Transverse colon (tissue), 4 donors: ENCODE measurements around the gene CCDC159. TPM values are rescaled to one million over a fixed set of nuclear protein-coding genes. Genes with fewer than 3 reads are reported as not detected.
"Not testable (repeated sequence)": the region's sequence is repeated elsewhere in the genome, so short reads cannot be mapped to it uniquely, and the experiment has no call there.

ENCODE experiments used
- DNase-seq: peaks from one replicate; pipeline ENCODE4 v3.0.0-alpha.2; 2019
- H3K27ac ChIP-seq, 4 donors: fragments of 200-600 bp; sonication (generic); 2 replicates each; pipeline ENCODE4 v1.5.1; 2016 to 2018; ENCODE audit warnings: inconsistent platforms in 4 of 4
- H3K27me3 ChIP-seq: fragments of 200-600 bp; sonication (generic); 2 replicates; pipeline ENCODE4 v1.5.1; 2017; ENCODE audit warnings: inconsistent platforms
- H3K36me3 ChIP-seq, 4 donors: fragments of 200-600 bp; sonication (generic); 2 replicates each; pipeline ENCODE4 v1.5.1; 2017 to 2019; ENCODE audit warnings: inconsistent platforms in 4 of 4
- H3K4me1 ChIP-seq, 4 donors: fragments of 200-600 bp; sonication (generic); 2 replicates each; pipeline ENCODE4 v1.5.1; 2017 to 2020; ENCODE audit warnings: inconsistent platforms in 4 of 4
- H3K4me3 ChIP-seq, 4 donors: fragments of 200-600 bp; sonication (generic); 1 replicate in 1 of 4; 2 replicates in 3 of 4; pipeline versions ENCODE4 v1.5.1 to v1.6.1; 2017 to 2019; ENCODE audit warnings: inconsistent platforms in 4 of 4
- H3K9me3 ChIP-seq, 2 donors: fragments of 200-600 bp; sonication (generic); 2 replicates each; pipeline ENCODE4 v1.5.1; 2017 to 2019; ENCODE audit warnings: inconsistent platforms in 2 of 2
- EP300 ChIP-seq: sonication (generic); formaldehyde crosslinking; IDR thresholded peaks from one replicate; pipeline ENCODE4 v1.6.1; 2017; ENCODE audit warnings: antibody characterized with exemption, low read depth
- POLR2A ChIP-seq: fragments of 450-650 bp; IDR thresholded peaks from one replicate; pipeline ENCODE4 v1.6.1; 2016; ENCODE audit warnings: antibody characterized with exemption, mild to moderate bottlenecking, moderate library complexity
- POLR2AphosphoS5 ChIP-seq, 3 donors: sonication (generic); formaldehyde crosslinking; IDR thresholded peaks; one replicate each; pipeline ENCODE4 v1.6.1; 2016; ENCODE audit warnings: antibody characterized with exemption in 3 of 3
- WGBS, 2 donors: methylation state at CpG; one replicate each; pipeline ENCODE4 v1.1.5; 2018; ENCODE audit warnings: low coverage in 1 of 2; 5-methylcytosine and 5-hydroxymethylcytosine counted together
- in situ Hi-C, 4 donors: fragments of 200-750 bp; cut with MboI; loops; one replicate each; pipeline versions ENCODE4 v1.15.0 to v1.15.1; 2017; ENCODE audit warnings: low sequenced_read_pairs in 3 of 4, low pct_ligation_motif_present in 1 of 4, low pct_unique_long_range_greater_than_20kb in 1 of 4
- intact Hi-C: fragments of 100-400 bp; cut with DNase I; formaldehyde crosslinking; loops from one replicate; pipeline ENCODE4 v1.15.1; 2023; ENCODE audit warnings: low total_unique reads
- total RNA-seq, 4 donors: library from RNA; depleted of rRNA; stranded (reverse); fragments of >200 nt; gene quantifications; one replicate each; pipeline ENCODE4 v1.1.0, GENCODE V29; 2016
- TF ChIP-seq, protein P1 (sequence below), 5 experiments: fragments of 200-600 bp in 3 of 5; fragments of 450-650 bp in 2 of 5; sonication (generic) in 3 of 5; IDR thresholded peaks; 1 replicate in 2 of 5; 2 replicates in 3 of 5; pipeline ENCODE4 v1.5.1; 2016 to 2017; ENCODE audit warnings: antibody characterized with exemption in 5 of 5, inconsistent platforms in 3 of 5, mild to moderate bottlenecking in 2 of 5, moderate library complexity in 1 of 5

The CCDC159 gene
- total RNA-seq, 4 donors from 2014 or later, result 13.8 to 1,153 (median 26.1) TPM

- no peaks in the 10 kb centered on the region for H3K9me3 ChIP-seq
- H3K27me3 ChIP-seq, result no peaks in the 10 kb centered on the region
- H3K27ac ChIP-seq, result no peak overlapping the region
- intact Hi-C loops, result no loop called here
- DNase-seq, result no peak
- in situ Hi-C loops, result no loop called here
- TF ChIP-seq, protein P1, sequence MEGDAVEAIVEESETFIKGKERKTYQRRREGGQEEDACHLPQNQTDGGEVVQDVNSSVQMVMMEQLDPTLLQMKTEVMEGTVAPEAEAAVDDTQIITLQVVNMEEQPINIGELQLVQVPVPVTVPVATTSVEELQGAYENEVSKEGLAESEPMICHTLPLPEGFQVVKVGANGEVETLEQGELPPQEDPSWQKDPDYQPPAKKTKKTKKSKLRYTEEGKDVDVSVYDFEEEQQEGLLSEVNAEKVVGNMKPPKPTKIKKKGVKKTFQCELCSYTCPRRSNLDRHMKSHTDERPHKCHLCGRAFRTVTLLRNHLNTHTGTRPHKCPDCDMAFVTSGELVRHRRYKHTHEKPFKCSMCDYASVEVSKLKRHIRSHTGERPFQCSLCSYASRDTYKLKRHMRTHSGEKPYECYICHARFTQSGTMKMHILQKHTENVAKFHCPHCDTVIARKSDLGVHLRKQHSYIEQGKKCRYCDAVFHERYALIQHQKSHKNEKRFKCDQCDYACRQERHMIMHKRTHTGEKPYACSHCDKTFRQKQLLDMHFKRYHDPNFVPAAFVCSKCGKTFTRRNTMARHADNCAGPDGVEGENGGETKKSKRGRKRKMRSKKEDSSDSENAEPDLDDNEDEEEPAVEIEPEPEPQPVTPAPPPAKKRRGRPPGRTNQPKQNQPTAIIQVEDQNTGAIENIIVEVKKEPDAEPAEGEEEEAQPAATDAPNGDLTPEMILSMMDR (IDR thresholded peaks at IDR 0.05), result no peak
- no peak for TF ChIP-seq POLR2AphosphoS5 (IDR thresholded peaks at IDR 0.05)
- no peak for TF ChIP-seq POLR2A
- no peak for TF ChIP-seq EP300
- peaks cover 13 to 28% (median 17%) of the 10 kb centered on the region in 4 donors for H3K4me1 ChIP-seq
- H3K4me3 ChIP-seq, result no peak overlapping the region
- H3K36me3 ChIP-seq, result peaks cover 0 to 8% (median 0%) of the 10 kb centered on the region in 4 donors
- 94 to 96% methylated on average over 5 to 7 of the region's 7 CpGs for WGBS, 2 donors
These were observed 20.8 kb upstream of the CCDC159 start for GRCh38 chr19:11325544-11325943.

GRCh38 chr19:11330127-11330526 lies 16.2 kb upstream of the CCDC159 start:
- no peak overlapping the region for H3K4me3 ChIP-seq
- TF ChIP-seq, protein P1 (IDR thresholded peaks at IDR 0.05), result no peak
- no peak for TF ChIP-seq POLR2AphosphoS5 (IDR thresholded peaks at IDR 0.05)
- TF ChIP-seq EP300, result no peak
- no peak for TF ChIP-seq POLR2A
- H3K27ac ChIP-seq, result no peak overlapping the region
- WGBS, 2 donors, result 70 to 77% methylated on average over 4 of the region's 4 CpGs
- no peak for DNase-seq
- peaks cover 0 to 24% (median 9%) of the 10 kb centered on the region in 4 donors for H3K36me3 ChIP-seq
- no peaks in the 10 kb centered on the region for H3K27me3 ChIP-seq
- in situ Hi-C loops, result no loop called here
- intact Hi-C loops, result no loop called here
- H3K9me3 ChIP-seq, result no peaks in the 10 kb centered on the region
- peaks cover 0 to under 1% (median 0%) of the 10 kb centered on the region in 4 donors for H3K4me1 ChIP-seq

GRCh38 chr19:11331502-11331901 lies 14.8 kb upstream of the CCDC159 start:
- 59 to 82% methylated on average over 4 of the region's 4 CpGs for WGBS, 2 donors
- no peaks in the 10 kb centered on the region for H3K27me3 ChIP-seq
- no peaks in the 10 kb centered on the region for H3K4me1 ChIP-seq
- intact Hi-C loops, result no loop called here
- H3K27ac ChIP-seq, result peak overlapping the region in 1 of 4 donors; percentile 12
- H3K36me3 ChIP-seq, result peaks cover 0 to 28% (median 10%) of the 10 kb centered on the region in 4 donors
- no peaks in the 10 kb centered on the region for H3K9me3 ChIP-seq
- TF ChIP-seq EP300, result no peak
- no peak for TF ChIP-seq POLR2AphosphoS5 (IDR thresholded peaks at IDR 0.05)
- no peak for TF ChIP-seq POLR2A
- TF ChIP-seq, protein P1 (IDR thresholded peaks at IDR 0.05), result no peak
- no peak for DNase-seq
- H3K4me3 ChIP-seq, result no peak overlapping the region
- in situ Hi-C loops, result no loop called here

- Histone ChIP-seq H3K36me3 (peaks cover 0 to 28% (median 8%) of the 10 kb centered on the region in 4 donors), H3K4me3 (no peak overlapping the region), H3K9me3 (no peaks in the 10 kb centered on the region), H3K4me1 (peaks cover 0 to 5% (median 2%) of the 10 kb centered on the region in 4 donors), H3K27me3 (no peaks in the 10 kb centered on the region), H3K27ac (no peak overlapping the region)
- 96 to 98% methylated on average over 5 of the region's 5 CpGs for WGBS, 2 donors
- intact Hi-C loops, result no loop called here
- TF ChIP-seq, protein P1 (IDR thresholded peaks at IDR 0.05), result no peak
- TF ChIP-seq EP300, result no peak
- no peak for TF ChIP-seq POLR2AphosphoS5 (IDR thresholded peaks at IDR 0.05)
- DNase-seq, result no peak
- in situ Hi-C loops, result no loop called here
These were observed 13.5 kb upstream of the CCDC159 start for GRCh38 chr19:11332822-11333221.

- H3K27me3 ChIP-seq, H3K27ac ChIP-seq, H3K4me3 ChIP-seq, H3K9me3 ChIP-seq, intact Hi-C loops, DNase-seq, in situ Hi-C loops: not testable (repeated sequence)
- WGBS, 2 donors, result 42 to 76% methylated on average over 2 to 9 of the region's 9 CpGs
- Histone ChIP-seq H3K4me1 (peaks cover 9 to 15% (median 12%) of the 10 kb centered on the region in 4 donors), H3K36me3 (peaks cover 0 to 28% (median 6%) of the 10 kb centered on the region in 4 donors)
These were observed 12.5 kb upstream of the CCDC159 start for GRCh38 chr19:11333838-11334237.
